PC-9 (cell line): ENCODE measurements around the gene DPH5.

ENCODE experiments used
- CTCF ChIP-seq: fragments of 200-600 bp; sonication (generic); conservative IDR thresholded peaks from 2 replicates; pipeline ENCODE4 v1.6.1; 2017; ENCODE audit warnings: mixed run types, antibody characterized with exemption, mild to moderate bottlenecking, moderate library complexity
- EZH2 ChIP-seq: fragments of 200-600 bp; sonication (generic); IDR thresholded peaks from 2 replicates; pipeline ENCODE4 v1.8.0; 2017; ENCODE audit warnings: antibody characterized with exemption, low read depth

DNA sequence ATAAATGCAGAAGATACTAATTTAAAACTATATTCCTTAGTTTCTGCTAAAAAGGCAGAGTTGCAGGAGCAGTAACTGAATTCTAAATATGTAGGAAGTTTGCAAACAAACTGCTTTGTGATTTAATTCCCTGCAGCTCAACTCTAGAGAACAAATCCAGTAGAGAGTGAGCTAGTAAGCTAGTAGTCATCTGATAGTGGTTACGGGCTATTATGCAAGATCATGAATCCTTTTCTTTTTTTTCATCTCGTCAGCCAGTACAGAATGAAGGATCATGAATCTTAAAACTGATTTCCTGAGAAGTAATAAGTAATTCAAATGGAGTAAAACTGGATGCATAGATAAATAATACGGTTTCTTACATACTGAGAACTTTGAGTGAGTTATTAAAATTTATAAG, 3.3 kb downstream of the DPH5 start:
- TF ChIP-seq CTCF (no peak), EZH2 (no peak)
